Testis (tissue), 5 donors: Measurements from ENCODE around the gene BAIAP2L1. TPM values are rescaled to one million over a fixed set of nuclear protein-coding genes. Genes with fewer than 3 reads are reported as not detected.
"Not testable (repeated sequence)": the region's sequence is repeated elsewhere in the genome, so short reads cannot be mapped to it uniquely, and the experiment has no call there.

Source experiments
- DNase-seq: peaks from one replicate; pipeline ENCODE4 v3.0.0-alpha.2; 2019
- H3K27ac ChIP-seq, 2 donors: fragments of 200-600 bp; sonication (generic); one replicate each; pipeline ENCODE4 v1.5.1; 2019
- H3K27me3 ChIP-seq: fragments of 200-600 bp; sonication (generic); one replicate; pipeline ENCODE4 v1.5.1; 2019
- H3K36me3 ChIP-seq: fragments of 200-600 bp; sonication (generic); one replicate; pipeline ENCODE4 v1.5.1; 2017; ENCODE audit warnings: low read depth; ENCODE audit errors: missing control alignments
- H3K4me1 ChIP-seq: fragments of 200-600 bp; sonication (generic); one replicate; pipeline ENCODE4 v1.5.1; 2019
- H3K4me3 ChIP-seq, 2 donors: fragments of 200-600 bp; sonication (generic); one replicate each; pipeline ENCODE4 v1.5.1; 2017 to 2019
- H3K9me3 ChIP-seq: fragments of 200-600 bp; sonication (generic); one replicate; pipeline ENCODE4 v1.5.1; 2017
- CTCF ChIP-seq, 3 experiments: fragments of 450-650 bp in 2 of 3; fragments of 200-600 bp in 1 of 3; sonication (generic) in 1 of 3; IDR thresholded peaks; one replicate each; pipeline ENCODE4 v1.5.1; 2016 to 2019; ENCODE audit warnings: antibody characterized with exemption in 3 of 3, mild to moderate bottlenecking in 2 of 3, moderate library complexity in 1 of 3
- POLR2A ChIP-seq: fragments of 450-650 bp; IDR thresholded peaks from one replicate; pipeline ENCODE4 v1.6.1; 2017; ENCODE audit warnings: antibody characterized with exemption, mild to moderate bottlenecking, moderate library complexity
- WGBS, 2 donors: methylation state at CpG; one replicate each; pipeline ENCODE4 v1.1.5; 2018; 5-methylcytosine and 5-hydroxymethylcytosine counted together
- intact Hi-C: fragments of 100-400 bp; cut with DNase I; formaldehyde crosslinking; loops from one replicate; pipeline ENCODE4 v1.15.1; 2023; ENCODE audit warnings: low total_unique reads
- long read RNA-seq, 2 donors: transcript quantifications; one replicate each; lab custom pipeline, GENCODE V29; 2026
- polyA plus RNA-seq: library from polyadenylated mRNA; stranded (reverse); fragments of 350-450 nt; fragmentation: Illumina TruSeq; extraction: RNeasy Lipid Tissue Mini Kit (QIAGEN cat#74804); gene quantifications from one replicate; pipeline ENCODE4 v1.2.3, GENCODE V29; 2014; ENCODE audit warnings: low read depth, low replicate concordance; ENCODE audit not compliant: insufficient read depth
- total RNA-seq, 2 donors: library from RNA; depleted of rRNA; stranded (reverse); fragments of >200 nt; gene quantifications; one replicate each; pipeline ENCODE4 v1.2.3, GENCODE V29; 2016

The BAIAP2L1 gene, protein sequence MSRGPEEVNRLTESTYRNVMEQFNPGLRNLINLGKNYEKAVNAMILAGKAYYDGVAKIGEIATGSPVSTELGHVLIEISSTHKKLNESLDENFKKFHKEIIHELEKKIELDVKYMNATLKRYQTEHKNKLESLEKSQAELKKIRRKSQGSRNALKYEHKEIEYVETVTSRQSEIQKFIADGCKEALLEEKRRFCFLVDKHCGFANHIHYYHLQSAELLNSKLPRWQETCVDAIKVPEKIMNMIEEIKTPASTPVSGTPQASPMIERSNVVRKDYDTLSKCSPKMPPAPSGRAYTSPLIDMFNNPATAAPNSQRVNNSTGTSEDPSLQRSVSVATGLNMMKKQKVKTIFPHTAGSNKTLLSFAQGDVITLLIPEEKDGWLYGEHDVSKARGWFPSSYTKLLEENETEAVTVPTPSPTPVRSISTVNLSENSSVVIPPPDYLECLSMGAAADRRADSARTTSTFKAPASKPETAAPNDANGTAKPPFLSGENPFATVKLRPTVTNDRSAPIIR
- total RNA-seq (10 to 100 TPM; 16.8 to 23.5 TPM), polyA plus RNA-seq (24.2 TPM)
- long read RNA-seq, donor 1, result 0 reads
- long read RNA-seq, donor 2, result 0 reads

DNA sequence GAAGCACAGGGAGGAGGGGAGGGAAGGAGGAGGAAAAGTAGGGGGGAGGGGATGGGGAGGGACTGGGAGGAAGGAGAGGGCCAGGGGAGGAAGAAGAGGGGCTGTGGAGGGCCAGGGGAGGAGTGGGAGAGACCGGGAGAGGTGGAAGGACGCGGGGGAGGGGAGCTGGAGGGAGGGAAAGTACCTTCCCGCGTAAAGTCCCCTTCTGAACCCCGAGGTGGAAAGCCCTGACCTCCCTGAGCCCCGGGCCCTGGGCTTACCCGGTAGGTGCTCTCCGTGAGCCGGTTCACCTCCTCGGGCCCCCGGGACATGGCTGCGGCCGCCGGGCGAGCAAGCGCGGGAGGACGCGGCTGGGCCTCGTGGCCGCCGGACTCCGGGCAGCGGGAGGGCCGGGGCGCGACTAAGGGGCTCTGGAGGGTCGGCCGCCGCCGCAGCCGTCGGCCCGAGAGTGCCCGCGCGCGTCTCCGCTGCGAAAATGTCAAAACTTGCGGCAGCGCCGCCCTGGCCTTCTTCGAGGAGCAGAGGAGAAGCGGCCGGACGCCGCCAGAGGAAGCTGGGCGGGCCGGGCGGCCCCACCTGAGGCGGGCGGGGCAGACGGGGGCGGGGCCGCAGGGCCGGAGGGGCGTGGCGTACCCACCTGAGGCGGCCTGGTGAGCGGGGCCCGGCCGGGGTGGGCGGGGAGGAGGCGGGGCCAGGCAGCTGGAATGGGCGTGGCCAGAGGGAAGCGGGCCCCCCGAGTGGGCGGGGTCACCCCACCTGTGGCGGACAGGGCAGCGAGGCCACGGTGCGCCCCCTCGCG is at the start of gene BAIAP2L1:
Gene BAIAP2L1, minus strand, starts transcription at position 549 of the 799 bp plus-strand sequence. Its CDS starts 238 bp downstream, at position 311.
- H3K36me3 ChIP-seq, result no peaks in the 10 kb centered on the region
- peak within 1 kb of the TSS; percentile 60 to 65 for H3K4me3 ChIP-seq
- H3K27ac ChIP-seq, result peak within 1 kb of the TSS; percentile 18 to 74
- peak; percentile 93 for DNase-seq
- H3K4me1 ChIP-seq, result no peaks in the 10 kb centered on the region
- H3K27me3 ChIP-seq, result no peaks in the 10 kb centered on the region
- H3K9me3 ChIP-seq, result no peaks in the 10 kb centered on the region
- intact Hi-C loops, result no loop called here
- WGBS, 2 donors, result 1 to 2% methylated on average over 10 to 56 of the region's 76 CpGs
- no peak for TF ChIP-seq POLR2A
- TF ChIP-seq CTCF (IDR thresholded peaks at IDR 0.05), result no peak

GRCh38 chr7:98448766-98449165 is 47.9 kb upstream of the BAIAP2L1 start:
- intact Hi-C loops, result no loop called here
- Histone ChIP-seq H3K27me3 (no peaks in the 10 kb centered on the region), H3K9me3 (no peaks in the 10 kb centered on the region), H3K4me1 (no peaks in the 10 kb centered on the region), H3K4me3 (no peak overlapping the region), H3K36me3 (no peaks in the 10 kb centered on the region), H3K27ac (no peak overlapping the region)
- 53% methylated on average over 6 to 7 of the region's 7 CpGs for WGBS, 2 donors
- DNase-seq, result no peak
- no peak for TF ChIP-seq CTCF (IDR thresholded peaks at IDR 0.05)
- no peak for TF ChIP-seq POLR2A

DNA sequence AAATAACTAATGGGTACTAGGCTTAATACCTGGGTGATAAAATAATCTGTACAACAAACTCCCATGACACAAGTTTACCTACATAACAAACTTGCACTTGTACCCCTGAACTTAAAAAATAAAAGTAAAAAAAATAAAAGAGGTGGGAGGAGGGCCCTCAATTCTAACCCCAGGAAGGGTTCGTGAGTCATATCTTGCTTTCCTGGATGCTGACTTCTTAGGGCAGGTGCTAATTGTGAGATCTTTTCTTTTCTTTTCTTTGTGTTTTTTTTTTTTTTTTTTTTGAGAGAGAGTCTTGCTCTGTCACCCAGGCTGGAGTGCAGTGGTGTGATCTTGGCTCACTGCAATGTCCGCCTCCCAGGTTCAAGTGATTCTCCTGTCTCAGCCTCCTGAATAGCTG is 40.1 kb upstream of the BAIAP2L1 start:
- WGBS, 2 donors, result 87 to 93% methylated on average over 2 of the region's 2 CpGs
- H3K4me1 ChIP-seq, DNase-seq, intact Hi-C loops, H3K9me3 ChIP-seq, H3K27ac ChIP-seq, H3K4me3 ChIP-seq, H3K27me3 ChIP-seq, H3K36me3 ChIP-seq: not testable (repeated sequence)

- Histone ChIP-seq H3K4me3 (no peak overlapping the region), H3K9me3 (no peaks in the 10 kb centered on the region), H3K4me1 (no peaks in the 10 kb centered on the region), H3K27me3 (no peaks in the 10 kb centered on the region), H3K36me3 (no peaks in the 10 kb centered on the region), H3K27ac (no peak overlapping the region)
- no peak for TF ChIP-seq POLR2A
- no peak for TF ChIP-seq CTCF (IDR thresholded peaks at IDR 0.05)
- DNase-seq, result no peak
- 33 to 50% methylated on average over 2 of the region's 2 CpGs for WGBS, 2 donors
- intact Hi-C loops, result no loop called here
Observed at GRCh38 chr7:98439484-98439883, 38.6 kb upstream of the BAIAP2L1 start.

DNA sequence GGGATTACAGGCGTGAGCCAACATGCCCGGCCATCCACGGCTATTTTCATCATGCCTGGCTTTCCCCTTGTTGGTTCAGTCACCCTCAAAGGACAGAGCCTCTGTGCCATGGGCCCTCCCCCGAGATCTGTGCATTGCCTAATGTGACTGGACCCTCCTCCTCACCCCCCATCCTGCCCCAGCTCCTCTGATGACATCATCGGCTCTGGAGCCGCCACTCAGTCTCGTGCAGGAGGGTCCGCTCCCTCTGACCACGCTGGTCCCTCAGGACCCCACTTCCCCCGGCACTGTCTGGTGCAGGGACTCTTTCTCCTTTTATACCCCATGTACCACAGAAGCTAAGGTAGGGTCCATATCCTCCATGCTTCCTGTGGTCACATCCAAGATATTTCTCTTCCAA is 33.2 kb upstream of the BAIAP2L1 start:
- Histone ChIP-seq H3K27me3 (no peaks in the 10 kb centered on the region), H3K4me3 (no peak overlapping the region), H3K36me3 (no peaks in the 10 kb centered on the region), H3K27ac (no peak overlapping the region), H3K4me1 (no peaks in the 10 kb centered on the region), H3K9me3 (no peaks in the 10 kb centered on the region)
- 93 to 95% methylated on average over 10 of the region's 10 CpGs for WGBS, 2 donors
- DNase-seq, result no peak
- TF ChIP-seq CTCF (IDR thresholded peaks at IDR 0.05), result no peak
- intact Hi-C loops, result loop anchor here (5.0 kb wide), 1 partner anchor 408 kb away; no protein-coding TSS in a partner anchor
